Measurements from ENCODE around the gene LBX1.

Gene LBX1

GRCh38 chr10:101223274-101224059 is 5.8 kb downstream of the LBX1 start:
- ChIA-PET CTCF (interaction anchor here (2.4 kb wide), 1 partner anchor 10 kb away, joined by 17 read pairs; no protein-coding TSS in a partner anchor), POLR2A (no interaction called here)
- no peak for DNase-seq (ENCODE audit: extremely low spot score)
- TF ChIP-seq CTCF (IDR thresholded peaks at IDR 0.05; ENCODE audit: control extremely low read depth, extremely low read depth, low read depth, missing control alignments) = no peak

GRCh38 chr10:101222683-101223273 is 6.5 kb downstream of the LBX1 start:
- no peak for DNase-seq (ENCODE audit: extremely low spot score)
- POLR2A ChIA-PET = no interaction called here
- no peak for TF ChIP-seq CTCF (IDR thresholded peaks at IDR 0.05; ENCODE audit: control extremely low read depth, extremely low read depth, low read depth, missing control alignments)
- CTCF ChIA-PET = interaction anchor here (2.4 kb wide), 1 partner anchor 9 kb away, joined by 17 read pairs; no protein-coding TSS in a partner anchor

- ChIA-PET CTCF (interaction anchor here (1.9 to 2.4 kb wide), 2 partner anchors 8 to 80 kb away, joined by 5 to 17 read pairs; no protein-coding TSS in a partner anchor), POLR2A (no interaction called here)
- TF ChIP-seq CTCF (IDR thresholded peaks at IDR 0.05; ENCODE audit: control extremely low read depth, extremely low read depth, low read depth, missing control alignments) = no peak
- no peak for DNase-seq (ENCODE audit: extremely low spot score)
These were observed 7.2 kb downstream of the LBX1 start for GRCh38 chr10:101221963-101222531.

GRCh38 chr10:101221549-101221948 is 7.7 kb downstream of the LBX1 start:
- no peak for TF ChIP-seq CTCF (IDR thresholded peaks at IDR 0.05; ENCODE audit: control extremely low read depth, extremely low read depth, low read depth, missing control alignments)
- POLR2A ChIA-PET = no interaction called here
- CTCF ChIA-PET = interaction anchor here (1.4 to 1.9 kb wide), 4 partner anchors 10 to 79 kb away, joined by 4 to 8 read pairs (median 6); no protein-coding TSS in a partner anchor
- DNase-seq (ENCODE audit: extremely low spot score) = no peak

- POLR2A ChIA-PET = no interaction called here
- CTCF ChIA-PET = interaction anchor here (0.8 to 2.5 kb wide), 9 partner anchors 9 to 351 kb away, joined by 3 to 12 read pairs (median 4); no protein-coding TSS in a partner anchor
- TF ChIP-seq CTCF (IDR thresholded peaks at IDR 0.05; ENCODE audit: control extremely low read depth, extremely low read depth, low read depth, missing control alignments) = no peak
- no peak for DNase-seq (ENCODE audit: extremely low spot score)
These were observed 9.3 kb downstream of the LBX1 start for GRCh38 chr10:101219946-101220451.

Data from GM10248 (cell line).